ENCODE measurements around the gene TMEM121B.

- no peak for TF ChIP-seq CTCF (conservative IDR thresholded peaks at IDR 0.05; ENCODE audit: low read depth in 2 of 2)
- no peak for TF ChIP-seq NANOG (IDR thresholded peaks at IDR 0.05; ENCODE audit: borderline replicate concordance)
- TF ChIP-seq EZH2 (IDR thresholded peaks at IDR 0.05; ENCODE audit: low read depth, unreplicated experiment): no peak
Observed at GRCh38 chr22:17162731-17163130, 41.6 kb upstream of the TMEM121B start.

Data from GM23338 (cell line).